ENCODE data around the gene BTBD2. TPM values are rescaled to one million over a fixed set of nuclear protein-coding genes. Genes with fewer than 3 reads are reported as not detected.

The BTBD2 gene
- total and polyA plus RNA-seq, 2 of the 13 experiments (the other 11 are each of a cell fraction or from before 2014, with no cell fraction given) = 28.1 to 45.3 TPM

DNA sequence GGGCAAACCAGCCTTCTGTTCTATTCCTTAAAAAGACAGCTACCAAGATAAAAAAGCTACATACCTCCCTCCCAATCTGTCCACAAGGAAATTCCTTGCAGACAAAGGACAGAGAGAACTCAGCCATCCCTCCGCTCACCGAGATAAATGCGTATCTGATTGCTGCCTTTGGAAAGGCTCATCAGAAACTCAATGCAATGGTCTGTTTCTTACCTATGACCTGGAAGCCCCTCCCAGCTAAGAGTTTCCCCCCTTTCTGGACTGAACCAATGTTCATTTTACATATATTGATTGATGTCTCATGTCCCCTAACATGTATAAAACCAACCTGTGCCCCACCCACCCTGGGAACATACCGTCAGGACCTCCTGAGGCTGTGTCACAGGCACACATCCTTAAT is 11.6 kb downstream of the BTBD2 start:
- WGBS (ENCODE audit: low lambda C conversion rate) = 100% methylated on average over 4 of the region's 4 CpGs
- no peaks in the 10 kb centered on the region for H3K79me2 ChIP-seq (ENCODE audit: insufficient read depth, low read length)
- H3K4me2 ChIP-seq (ENCODE audit: low read depth, low read length) = no peak overlapping the region

More for the DNA sequence above, 11.6 kb downstream of the BTBD2 start:
- no peak overlapping the region for H3K9ac ChIP-seq (ENCODE audit: insufficient read depth, low read depth, low read length)
- no peak overlapping the region for H3K4me3 ChIP-seq (replicated peaks in 1 of 3; ENCODE audit: insufficient read depth in 1 of 3, low read depth in 2 of 3, low read length in 3 of 3)
- in situ Hi-C loops (cut with HindIII; ENCODE audit: extremely low pct_ligation_motif_present, low pct_unique_long_range_greater_than_20kb) (no loop called here), intact Hi-C loops (cut with micrococcal nuclease; ENCODE audit: unreplicated experiment) (no loop called here)
- no peak for ATAC-seq
- no peak for FAIRE-seq
- no peak for DNase-seq (ENCODE audit: low spot score)
- no TSS peak for BruUV-seq (replicated peaks)
- no peaks in the 10 kb centered on the region for H3K9me3 ChIP-seq (ENCODE audit: low read length)
- ChIA-PET CTCF (ENCODE audit: low intra/inter-chr PET ratio, low total read pairs) (no interaction called here), POLR2A (interaction anchor here (0.7 kb wide), 1 partner anchor 12 kb away, joined by 3 read pairs; the partner anchor contains the start of gene BTBD2)
- no peak for TF ChIP-seq BRD4 (CRISPR knock-in tag; IDR thresholded peaks at IDR 0.05)
- no peak for TF ChIP-seq ZNF441 (CRISPR knock-in tag; IDR thresholded peaks at IDR 0.05; ENCODE audit: borderline replicate concordance)
- TF ChIP-seq ZNF660 (CRISPR knock-in tag; IDR thresholded peaks at IDR 0.05; ENCODE audit: borderline replicate concordance, low read depth) = no peak
- no peak for TF ChIP-seq FOXK2 (IDR thresholded peaks at IDR 0.05)
- no peak for TF ChIP-seq ZNF749 (CRISPR knock-in tag; IDR thresholded peaks at IDR 0.05; ENCODE audit: borderline replicate concordance)
- TF ChIP-seq MIXL1 (CRISPR knock-in tag; IDR thresholded peaks at IDR 0.05) = no peak
- TF ChIP-seq FLYWCH1 (CRISPR knock-in tag; IDR thresholded peaks at IDR 0.05) = no peak
- TF ChIP-seq, protein P1, sequence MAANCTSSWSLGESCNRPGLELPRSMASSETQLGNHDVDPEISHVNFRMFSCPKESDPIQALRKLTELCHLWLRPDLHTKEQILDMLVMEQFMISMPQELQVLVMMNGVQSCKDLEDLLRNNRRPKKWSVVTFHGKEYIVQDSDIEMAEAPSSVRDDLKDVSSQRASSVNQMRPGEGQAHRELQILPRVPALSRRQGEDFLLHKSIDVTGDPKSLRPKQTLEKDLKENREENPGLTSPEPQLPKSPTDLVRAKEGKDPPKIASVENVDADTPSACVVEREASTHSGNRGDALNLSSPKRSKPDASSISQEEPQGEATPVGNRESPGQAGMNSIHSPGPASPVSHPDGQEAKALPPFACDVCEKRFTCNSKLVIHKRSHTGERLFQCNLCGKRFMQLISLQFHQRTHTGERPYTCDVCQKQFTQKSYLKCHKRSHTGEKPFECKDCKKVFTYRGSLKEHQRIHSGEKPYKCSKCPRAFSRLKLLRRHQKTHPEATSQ (CRISPR knock-in tag; IDR thresholded peaks at IDR 0.05; ENCODE audit: borderline replicate concordance) = no peak
- TF ChIP-seq BORCS8-MEF2B (CRISPR knock-in tag; IDR thresholded peaks at IDR 0.05) = no peak
- no peak for TF ChIP-seq KDM3A (CRISPR knock-in tag; IDR thresholded peaks at IDR 0.05; ENCODE audit: low read depth)
- no peak for TF ChIP-seq MXD1 (CRISPR knock-in tag; IDR thresholded peaks at IDR 0.05)
- no peak for TF ChIP-seq ZBTB21 (CRISPR knock-in tag; IDR thresholded peaks at IDR 0.05)
- no peaks in the 10 kb centered on the region; a peak in 1 of 5 replicates for H3K36me3 ChIP-seq (replicated peaks in 1 of 2; ENCODE audit: control insufficient read depth in 1 of 2, insufficient read depth in 2 of 2, low read length in 2 of 2)
- no peaks in the 10 kb centered on the region for H3K4me1 ChIP-seq (ENCODE audit: insufficient read depth, low read length)
- H2AFZ ChIP-seq (ENCODE audit: low read length) = no peak overlapping the region
- H4K20me1 ChIP-seq (ENCODE audit: insufficient read depth, low read length) = 0 out of 2 replicates have a peak, but pooled peaks cover 2% of the 10 kb centered on the region
- H3K27ac ChIP-seq (ENCODE audit: extremely low read length, insufficient read depth, low read length) = no peak overlapping the region
- no peaks in the 10 kb centered on the region for H3K27me3 ChIP-seq (ENCODE audit: control insufficient read depth in 1 of 2, insufficient read depth in 2 of 2, low read length in 2 of 2)

All from HepG2 (cell line).